Upper lobe of left lung (tissue), 4 donors: ENCODE results near the gene WNT11.

Experiments
- POLR2A ChIP-seq, 4 donors: fragments of 450-650 bp; IDR thresholded peaks; one replicate each; pipeline ENCODE4 v1.5.1; 2016 to 2017; ENCODE audit warnings: antibody characterized with exemption in 4 of 4, mild to moderate bottlenecking in 2 of 4
- TF ChIP-seq, protein P1 (sequence below), 6 experiments: fragments of 450-650 bp in 4 of 6; fragments of 200-600 bp in 2 of 6; sonication (generic) in 2 of 6; IDR thresholded peaks; one replicate each; pipeline ENCODE4 v1.5.1; 2016 to 2019; ENCODE audit warnings: antibody characterized with exemption in 6 of 6

DNA sequence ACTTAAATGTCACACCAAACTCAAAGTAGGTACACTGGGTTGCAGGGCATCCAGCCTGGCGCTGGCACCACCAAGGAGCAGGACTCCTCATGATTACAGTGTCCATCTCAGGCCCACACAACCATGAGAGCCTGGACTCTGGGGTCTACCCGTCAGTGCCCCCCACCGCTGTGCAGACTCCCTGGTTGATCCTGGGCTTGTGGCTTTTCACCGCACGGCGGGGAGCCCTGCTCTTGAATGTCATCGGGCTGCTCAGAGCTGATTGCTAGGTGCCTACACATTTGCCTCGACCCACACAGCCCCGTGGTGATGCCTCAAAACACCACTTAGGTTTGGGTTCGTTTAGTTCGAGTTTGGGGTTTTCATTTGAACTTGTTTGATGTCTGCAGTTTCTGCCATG is 63.0 kb downstream of the WNT11 start:
- no peak for TF ChIP-seq POLR2A (IDR thresholded peaks at IDR 0.05)
- TF ChIP-seq, protein P1, sequence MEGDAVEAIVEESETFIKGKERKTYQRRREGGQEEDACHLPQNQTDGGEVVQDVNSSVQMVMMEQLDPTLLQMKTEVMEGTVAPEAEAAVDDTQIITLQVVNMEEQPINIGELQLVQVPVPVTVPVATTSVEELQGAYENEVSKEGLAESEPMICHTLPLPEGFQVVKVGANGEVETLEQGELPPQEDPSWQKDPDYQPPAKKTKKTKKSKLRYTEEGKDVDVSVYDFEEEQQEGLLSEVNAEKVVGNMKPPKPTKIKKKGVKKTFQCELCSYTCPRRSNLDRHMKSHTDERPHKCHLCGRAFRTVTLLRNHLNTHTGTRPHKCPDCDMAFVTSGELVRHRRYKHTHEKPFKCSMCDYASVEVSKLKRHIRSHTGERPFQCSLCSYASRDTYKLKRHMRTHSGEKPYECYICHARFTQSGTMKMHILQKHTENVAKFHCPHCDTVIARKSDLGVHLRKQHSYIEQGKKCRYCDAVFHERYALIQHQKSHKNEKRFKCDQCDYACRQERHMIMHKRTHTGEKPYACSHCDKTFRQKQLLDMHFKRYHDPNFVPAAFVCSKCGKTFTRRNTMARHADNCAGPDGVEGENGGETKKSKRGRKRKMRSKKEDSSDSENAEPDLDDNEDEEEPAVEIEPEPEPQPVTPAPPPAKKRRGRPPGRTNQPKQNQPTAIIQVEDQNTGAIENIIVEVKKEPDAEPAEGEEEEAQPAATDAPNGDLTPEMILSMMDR (IDR thresholded peaks at IDR 0.05), result no peak
